Eye (tissue), 1 donor: Measurements from ENCODE around the gene HERC3.
A peak's percentile ranks its signal among the peaks of the same experiment; 100 is the strongest.
"Not testable (repeated sequence)": the region's sequence is repeated elsewhere in the genome, so short reads cannot be mapped to it uniquely, and the experiment has no call there.

Source experiments
- DNase-seq: peaks from one replicate; pipeline ENCODE4 v3.0.0-alpha.2; 2015

The HERC3 gene

DNA sequence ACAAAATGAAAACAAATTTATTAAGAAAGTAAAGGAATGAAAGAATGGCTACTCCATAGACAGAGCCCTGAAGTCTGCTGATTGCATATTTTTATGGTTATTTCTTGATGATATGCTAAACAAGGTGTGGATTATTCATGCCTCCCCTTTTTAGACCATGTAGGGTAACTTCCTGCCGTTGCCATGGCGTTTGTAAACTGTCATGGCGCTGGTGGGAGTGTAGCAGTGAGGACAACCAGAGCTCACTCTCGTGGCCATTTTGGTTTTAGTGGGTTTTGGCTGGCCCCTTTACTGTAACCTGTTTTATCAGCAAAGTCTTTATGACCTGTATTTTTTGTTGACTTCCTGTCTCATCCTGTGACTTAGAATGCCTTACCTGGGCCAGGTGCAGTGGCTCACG is 17.5 kb downstream of the HERC3 start:
- not testable (repeated sequence) for DNase-seq

DNA sequence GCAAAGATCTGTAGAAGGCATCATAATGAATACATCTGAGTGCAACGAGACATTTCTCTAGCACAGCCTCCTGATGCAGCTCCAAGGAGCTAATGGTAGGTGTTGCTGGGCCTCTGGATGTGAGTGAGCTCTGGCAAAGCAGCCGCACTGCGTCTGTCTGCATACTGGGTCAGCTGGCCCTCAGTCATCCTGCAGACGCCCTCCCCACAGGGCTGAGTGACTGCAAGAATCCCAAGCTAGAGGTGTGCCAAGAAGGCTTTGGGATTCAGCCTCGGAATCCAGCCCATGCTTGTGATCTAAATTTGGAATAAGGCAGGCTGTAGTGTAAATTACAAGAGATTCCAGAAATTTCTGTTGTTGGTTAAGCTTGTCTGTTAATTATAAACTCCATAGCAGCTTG is 18.5 kb downstream of the HERC3 start:
- DNase-seq = no peak

DNA sequence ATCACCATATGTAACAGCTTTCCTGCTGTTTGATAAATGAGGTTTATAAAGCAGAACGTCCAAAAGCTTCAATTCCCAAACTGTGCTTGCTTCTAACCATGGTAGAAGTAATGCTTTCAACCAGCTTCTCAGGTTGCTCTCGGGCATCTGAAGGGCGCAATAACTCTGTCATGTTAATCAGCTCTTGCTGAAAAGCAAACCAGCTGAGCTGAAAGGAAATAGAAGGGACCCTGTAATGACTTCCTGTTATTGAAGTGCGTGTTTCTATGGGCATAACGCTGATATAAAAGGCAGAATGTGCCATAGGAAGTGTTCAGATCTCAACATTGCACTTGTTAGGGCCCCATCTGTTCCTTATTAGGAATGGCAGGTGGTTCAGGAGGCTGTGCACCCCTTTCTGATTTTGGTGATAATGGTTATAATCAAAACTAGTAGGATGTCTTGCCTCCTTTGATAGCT is 21.2 kb downstream of the HERC3 start:
- no peak for DNase-seq

DNA sequence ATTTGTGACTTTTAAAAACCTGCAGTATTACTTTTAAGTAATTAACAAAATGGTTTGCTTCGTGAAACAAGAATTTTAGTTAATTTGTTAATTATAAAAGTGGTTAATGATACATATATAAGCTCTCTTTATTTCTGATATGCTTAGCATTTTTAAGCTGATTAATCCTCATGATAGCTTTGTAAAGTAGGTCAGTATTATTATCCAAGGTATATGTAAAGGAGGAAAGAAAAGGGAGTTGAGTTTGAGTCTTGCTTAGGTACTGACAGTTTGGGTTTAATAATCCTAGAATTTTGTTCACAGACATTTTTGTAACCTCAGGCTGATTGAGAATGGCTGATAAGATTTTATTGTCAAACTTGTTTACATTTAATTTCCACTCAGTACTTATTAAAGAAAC is 21.8 kb downstream of the HERC3 start:
- no peak for DNase-seq

DNA sequence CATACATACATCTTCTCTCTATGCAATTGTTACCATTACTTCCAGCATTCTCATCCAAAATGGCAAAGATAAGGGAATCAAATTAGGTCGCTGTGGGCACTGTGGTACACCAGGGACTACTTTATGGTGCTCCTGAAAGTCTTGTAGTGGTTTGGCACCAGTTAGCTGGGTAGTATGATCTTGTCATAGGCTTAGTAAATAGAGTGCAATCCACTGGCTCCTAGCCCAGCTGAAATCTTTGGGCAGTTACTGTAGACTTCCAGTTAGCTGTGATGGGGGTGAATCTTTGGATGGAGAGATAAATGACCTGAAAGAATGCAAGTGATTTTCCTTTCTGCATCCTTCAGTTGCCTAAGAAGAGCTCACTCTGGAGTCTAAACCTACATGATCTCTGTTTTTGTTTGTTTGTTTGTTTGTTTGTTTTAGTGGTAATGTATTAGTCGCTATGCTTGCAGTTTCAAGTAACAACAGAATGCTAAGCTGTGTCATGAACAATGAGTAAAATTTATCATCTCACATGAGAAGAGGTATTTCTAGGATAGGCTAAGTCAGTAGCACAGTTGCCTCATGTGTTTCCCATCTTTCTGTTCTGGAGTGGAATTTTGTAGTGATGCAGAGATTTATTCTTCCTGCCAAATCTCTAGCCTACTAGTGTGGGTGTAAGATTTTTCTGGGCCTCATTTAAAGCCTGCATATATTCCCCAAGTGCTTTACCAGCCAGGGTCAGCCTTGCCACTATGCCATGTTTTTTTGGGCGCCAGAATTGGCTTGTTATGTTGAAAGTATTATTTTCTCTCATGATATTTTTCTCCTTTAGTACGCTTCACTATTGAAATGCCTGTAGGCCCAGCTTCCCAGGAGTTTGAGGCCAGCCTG is 24.2 kb downstream of the HERC3 start:
- no peak for DNase-seq

DNA sequence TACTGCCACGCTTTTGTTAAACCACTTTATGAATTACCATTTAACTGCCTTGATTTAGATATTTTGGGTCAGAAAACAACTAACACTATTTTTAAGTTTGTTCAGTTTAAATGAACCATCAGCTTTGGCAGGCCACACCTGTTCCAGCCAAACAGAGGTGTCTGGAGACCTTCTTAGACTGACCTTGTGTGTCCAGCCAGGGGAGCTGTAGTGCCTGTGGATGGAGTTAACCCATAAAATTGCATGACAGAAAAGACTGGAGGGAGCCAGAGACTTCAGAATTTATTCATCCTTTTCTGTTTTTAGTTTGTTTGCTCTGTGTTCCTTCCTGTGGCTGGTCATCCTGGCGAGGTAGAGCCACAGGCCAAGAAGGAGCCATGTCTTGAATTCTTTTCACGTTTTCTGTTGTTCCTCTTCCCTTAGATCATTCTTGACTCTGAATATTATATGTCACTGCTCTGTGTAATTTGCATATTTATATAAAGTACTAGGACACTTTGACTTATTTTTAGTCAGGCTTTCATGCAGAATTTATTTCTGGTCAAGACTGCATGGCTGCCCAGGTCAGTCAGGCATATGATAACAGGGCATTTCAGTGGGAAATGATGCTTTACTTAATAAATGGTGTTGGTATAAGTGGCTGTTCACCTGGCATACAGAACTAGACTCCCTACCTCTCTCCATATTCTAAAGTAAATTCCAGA is 26.7 kb downstream of the HERC3 start:
- no peak for DNase-seq

DNA sequence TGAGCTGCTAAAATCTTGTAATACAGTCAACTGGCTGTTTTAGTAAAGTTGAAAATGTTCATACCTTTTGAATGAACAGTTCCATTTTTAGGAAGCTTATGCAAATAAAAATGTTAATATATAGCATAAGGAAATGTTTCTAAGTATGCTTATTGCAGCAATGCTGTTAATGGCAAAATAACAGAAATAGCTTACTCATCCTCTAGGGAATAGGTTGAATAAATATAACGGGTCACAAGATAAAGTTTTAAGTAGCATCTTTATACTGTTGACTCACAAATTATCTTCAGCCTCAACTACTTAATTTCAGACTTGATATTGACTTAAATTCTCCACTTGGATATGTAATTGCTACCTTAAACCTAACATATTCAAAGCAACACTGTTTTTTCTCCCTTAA is 27.7 kb downstream of the HERC3 start:
- no peak for DNase-seq

DNA sequence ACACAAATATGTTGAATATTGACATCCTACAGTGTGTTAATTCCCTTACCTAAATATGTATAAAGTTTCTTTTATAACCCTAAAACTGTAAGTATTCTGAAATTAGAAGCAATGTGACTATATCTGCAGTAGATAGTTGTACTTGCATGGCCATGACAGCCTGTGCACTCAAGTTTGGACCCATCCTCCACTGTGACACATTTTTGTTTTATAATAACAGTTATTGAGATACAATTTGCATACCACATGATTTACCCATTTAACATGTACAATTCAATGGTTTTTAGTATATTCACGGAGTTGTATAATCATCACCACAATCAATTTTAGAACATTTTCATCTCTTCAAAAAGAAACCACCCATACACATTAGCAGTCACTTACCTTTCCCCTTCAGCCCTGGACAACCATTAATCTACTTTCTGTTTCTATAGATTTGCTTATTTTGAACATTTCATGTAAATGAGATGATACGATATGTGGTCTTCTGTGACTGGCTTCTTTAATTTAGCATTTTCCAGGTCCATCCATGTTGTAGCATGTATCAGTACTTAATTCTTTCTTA is 29.6 kb downstream of the HERC3 start:
- no peak for DNase-seq

DNA sequence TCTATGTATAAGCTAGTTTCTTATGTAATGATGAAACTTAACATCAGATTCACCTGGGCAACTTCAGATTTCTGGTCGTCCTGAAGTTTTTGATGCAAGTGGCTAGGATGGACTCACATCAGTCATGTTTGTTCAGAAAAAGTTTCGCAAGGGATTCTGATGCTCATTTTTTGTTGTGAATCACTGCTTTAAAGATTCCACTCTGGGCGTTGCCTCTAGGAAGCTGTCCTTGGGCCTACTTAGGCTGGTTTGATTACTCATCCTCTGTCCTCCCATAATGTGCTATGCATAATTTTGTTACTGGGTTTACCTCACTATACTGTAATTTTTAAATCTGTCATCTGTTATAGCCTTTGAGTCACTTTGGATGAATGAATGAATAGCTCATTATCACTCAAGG is 30.8 kb downstream of the HERC3 start:
- DNase-seq = no peak

DNA sequence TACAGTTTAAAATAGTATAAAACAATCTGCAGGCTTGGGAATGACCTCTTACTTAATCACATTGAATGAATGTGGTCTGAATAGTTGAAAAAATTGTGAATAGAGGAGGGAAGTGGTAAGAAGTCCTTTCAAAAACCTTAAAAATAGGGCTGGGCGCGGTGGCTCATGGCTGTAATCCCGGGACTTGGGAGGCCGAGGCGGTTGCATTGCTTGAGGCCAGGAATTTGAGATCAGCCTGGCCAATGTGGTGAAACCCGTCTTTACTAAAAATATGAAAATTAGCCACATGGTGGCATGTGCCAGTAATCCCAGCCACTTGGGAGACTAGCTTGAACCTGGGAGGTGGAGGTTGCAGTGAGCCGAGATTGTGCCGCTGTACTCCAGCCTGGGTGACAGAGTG is 36.5 kb downstream of the HERC3 start:
- DNase-seq = no peak

DNA sequence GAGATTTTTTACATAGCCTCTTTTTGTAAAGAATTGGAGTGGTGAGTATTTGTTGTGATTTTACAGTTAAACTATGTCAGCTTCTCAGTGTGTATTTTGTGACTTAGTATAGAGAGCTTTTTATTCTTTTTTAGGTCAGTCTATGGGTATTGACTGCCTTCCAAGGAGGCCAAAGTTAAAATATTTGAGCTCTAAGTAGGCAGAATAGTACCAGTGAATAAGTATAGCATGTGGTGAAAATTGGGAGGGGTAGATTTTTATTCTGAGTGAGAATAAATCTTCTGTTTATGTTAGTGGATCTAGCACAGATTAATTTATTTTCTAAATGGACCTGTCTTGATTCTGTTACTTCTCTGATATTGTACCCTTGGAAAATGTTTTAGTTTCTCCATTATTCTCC is 37.5 kb downstream of the HERC3 start:
- no peak for DNase-seq

DNA sequence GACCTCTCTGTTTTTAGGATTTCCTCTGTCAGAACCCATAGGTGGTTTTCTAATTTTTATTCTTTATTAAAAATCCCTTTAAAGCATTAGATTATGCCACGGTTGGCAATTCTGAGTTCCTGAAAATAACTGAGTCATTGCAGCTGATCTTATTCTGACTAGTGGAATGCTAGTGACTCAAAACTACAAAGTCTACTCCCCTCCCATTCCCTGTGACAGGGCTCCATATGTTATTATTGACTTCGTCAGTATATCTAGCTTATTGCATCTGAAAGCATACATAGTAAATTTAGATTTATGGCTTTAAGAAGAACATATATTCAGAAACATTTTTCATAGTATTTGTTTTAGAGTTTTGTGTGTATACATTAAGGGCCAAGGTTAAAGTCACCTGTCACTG is 38.5 kb downstream of the HERC3 start:
- no peak for DNase-seq

DNA sequence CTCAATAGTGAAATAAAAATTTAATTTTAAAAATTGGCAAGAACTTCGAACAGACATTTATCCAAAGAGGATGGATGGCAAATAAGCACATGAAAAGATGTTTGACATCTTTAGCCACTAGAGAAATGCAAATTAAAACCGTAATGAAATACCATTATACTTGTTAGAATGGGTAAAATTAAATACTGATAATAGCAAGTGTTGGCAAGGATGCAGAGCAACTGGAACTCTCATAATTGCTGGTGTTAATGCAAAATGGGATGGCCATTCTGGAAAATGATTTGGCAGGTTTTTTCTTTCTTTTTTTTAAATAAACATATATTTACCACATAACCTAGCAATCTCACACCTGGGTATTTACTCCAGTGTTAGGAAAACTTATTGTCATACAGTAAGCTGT is 51.7 kb downstream of the HERC3 start:
- no peak for DNase-seq

DNA sequence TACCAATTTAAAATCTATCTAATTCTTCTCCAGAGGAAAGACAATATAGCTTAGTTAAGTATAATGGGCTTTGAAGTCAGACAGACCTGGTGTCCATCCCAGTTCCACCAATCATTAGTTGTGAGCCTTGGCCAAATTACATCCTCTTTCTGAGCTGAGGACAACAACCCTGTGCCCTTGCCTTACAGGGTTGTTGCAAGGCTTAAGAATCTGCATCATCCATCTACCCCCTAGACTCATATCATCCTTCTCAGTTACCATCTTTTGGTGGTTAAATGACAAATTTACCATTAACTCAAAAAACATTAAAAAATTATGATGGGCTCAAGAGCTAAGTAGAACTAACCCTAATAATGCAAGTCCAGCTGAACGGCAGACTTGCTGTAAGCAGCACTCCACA is 53.7 kb downstream of the HERC3 start:
- DNase-seq = no peak

DNA sequence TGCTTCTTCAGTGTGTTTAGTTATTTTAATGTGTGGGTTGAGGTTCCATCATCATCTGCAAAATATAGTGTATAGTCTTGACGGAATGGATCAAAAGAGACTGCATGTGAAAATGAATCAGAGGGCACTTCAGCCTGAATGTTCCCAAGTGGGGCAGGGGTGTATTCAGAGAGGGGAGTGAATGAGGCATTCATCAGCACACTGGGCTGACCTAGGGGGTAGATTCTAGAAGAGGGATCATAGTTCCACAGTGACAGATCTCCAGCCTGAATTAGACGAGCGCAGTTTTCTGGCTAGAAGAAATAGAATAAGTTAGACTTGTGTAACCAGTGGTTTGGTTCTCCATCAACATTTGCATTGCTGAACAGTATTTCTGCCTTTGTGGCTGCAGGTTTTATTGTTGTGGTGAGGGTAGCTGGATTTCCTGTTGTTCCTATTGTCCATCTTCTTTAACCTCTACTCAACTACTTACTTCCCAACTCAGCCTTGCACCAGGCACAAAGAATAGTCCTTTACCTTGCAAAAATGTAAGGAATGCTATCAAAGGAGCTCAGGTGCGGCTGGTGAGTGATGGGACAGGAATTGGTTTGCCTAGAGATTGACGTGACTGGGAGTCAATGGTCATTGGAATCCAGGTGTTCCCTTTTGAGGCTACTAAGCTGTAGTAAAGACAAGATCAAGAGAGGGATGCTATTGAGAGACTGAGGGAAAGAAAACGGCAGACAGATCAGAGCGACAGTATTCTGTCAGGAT is 54.4 kb downstream of the HERC3 start:
- no peak for DNase-seq

DNA sequence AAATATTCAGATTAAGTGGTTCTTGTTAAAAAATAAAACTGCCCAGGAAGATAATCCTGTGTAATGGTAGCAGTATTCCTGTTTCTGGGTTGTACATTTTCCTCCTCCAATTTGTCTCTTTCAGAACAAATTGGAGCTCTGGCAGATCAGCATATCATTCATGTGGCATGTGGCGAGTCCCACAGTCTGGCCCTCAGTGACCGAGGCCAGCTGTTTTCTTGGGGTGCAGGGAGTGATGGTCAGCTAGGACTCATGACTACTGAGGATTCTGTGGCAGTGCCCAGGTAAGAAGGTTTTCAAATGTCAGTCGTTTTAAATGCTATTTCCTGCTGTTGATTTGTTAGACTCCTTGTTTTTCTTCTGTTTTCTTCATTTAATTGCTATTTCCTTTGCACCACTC is 57.4 kb downstream of the HERC3 start:
- no peak for DNase-seq

DNA sequence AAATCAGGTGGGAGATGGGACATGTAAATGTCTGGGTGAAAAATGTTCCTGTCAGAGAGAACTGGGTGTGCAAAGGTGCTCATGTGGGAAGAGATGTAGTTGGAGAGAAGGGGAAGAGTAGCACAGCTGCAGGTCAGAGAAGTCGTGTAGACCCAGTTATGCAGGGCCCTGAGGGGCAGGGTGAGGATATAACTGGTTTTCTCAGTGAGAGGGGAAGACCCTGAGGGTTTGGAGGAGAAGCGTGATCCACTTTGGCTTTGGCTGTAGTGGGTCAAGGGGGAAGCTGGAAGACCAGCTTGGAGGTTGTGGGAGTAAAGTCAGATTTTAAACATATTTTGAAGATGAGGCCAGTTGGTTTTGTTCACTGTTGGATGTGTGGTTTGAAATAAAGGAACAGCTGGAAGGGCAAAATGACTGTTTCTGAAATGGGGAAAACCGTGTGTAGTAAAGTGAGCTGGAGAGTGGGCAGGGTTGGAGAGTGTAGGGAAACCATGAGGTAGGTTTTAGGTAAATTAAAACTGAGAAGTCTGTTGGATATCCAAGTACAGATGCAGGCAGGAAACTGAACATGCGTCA is 61.2 kb downstream of the HERC3 start:
- no peak for DNase-seq

DNA sequence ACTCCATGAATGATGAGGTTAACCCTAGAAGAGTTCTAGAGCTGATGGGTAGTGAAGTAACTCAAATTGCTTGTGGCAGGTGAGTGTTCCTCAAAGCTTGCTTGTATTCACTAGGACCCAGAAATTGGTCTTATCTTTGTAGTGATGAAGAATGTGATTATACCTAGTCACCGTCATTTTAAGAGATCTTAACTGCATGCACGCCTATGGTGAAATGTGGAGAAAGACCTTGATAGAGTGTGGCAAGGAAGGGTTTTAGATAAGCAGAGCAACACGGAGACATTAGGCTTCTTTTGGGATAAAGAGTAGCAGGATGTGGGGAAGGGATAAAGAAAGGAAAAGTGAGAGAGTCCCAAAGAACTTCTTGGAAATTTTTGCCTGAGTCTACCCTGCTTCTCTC is 62.9 kb downstream of the HERC3 start:
- no peak for DNase-seq

DNA sequence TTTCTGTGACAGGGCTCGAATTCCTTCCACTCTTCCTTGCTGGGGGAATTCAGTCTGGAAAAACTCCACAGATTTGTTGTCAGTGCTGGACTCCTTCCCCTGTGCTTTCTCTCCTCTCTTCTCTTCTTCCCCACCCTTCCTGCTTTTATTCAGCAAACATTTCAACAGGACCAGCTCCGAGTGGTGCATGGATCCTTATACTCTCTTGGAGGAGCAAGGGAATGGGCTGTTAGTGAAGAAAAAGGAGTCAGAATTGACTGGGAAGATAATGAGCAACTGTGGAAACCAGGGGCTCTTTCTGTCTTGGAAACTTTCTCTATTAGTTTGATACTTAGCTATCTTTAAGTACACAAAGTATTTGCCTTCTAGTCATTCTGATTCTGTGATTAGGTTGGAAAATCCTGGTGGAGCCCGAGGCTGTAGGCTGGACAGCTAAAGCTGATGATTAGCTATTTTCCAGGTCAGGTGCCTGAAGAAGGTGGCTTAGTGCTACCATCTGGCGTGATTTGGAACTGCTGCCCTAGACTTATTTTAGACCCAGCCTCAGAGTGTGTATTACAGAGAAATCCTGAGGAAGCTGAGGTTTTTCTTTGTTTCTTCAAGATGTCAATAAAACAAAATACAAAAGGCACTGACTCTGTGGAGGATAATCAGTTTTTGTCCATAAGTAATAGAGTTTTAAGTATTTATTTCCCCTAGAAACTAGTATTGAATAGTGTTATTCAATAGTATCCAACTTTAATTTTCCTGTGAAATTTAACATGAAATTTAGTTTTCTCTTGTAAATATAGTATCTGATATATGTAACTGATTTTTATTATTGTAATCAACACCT is 67.0 kb downstream of the HERC3 start:
- DNase-seq = peak; percentile 60

DNA sequence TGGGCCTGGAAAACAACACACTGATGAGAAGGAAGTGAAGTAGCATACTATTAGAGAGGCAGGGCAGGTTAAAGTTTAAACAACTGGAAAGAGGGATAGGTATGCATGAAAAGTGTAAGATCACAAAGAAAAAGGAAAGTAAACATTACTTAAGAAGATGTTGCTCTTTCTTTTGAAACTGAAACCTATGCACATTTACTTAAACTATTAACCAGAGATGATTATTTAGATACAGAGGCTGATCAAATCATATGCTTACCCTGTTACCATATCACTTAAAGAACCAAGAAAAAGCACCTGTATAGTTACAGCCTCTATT is 67.6 kb downstream of the HERC3 start:
- DNase-seq = no peak

DNA sequence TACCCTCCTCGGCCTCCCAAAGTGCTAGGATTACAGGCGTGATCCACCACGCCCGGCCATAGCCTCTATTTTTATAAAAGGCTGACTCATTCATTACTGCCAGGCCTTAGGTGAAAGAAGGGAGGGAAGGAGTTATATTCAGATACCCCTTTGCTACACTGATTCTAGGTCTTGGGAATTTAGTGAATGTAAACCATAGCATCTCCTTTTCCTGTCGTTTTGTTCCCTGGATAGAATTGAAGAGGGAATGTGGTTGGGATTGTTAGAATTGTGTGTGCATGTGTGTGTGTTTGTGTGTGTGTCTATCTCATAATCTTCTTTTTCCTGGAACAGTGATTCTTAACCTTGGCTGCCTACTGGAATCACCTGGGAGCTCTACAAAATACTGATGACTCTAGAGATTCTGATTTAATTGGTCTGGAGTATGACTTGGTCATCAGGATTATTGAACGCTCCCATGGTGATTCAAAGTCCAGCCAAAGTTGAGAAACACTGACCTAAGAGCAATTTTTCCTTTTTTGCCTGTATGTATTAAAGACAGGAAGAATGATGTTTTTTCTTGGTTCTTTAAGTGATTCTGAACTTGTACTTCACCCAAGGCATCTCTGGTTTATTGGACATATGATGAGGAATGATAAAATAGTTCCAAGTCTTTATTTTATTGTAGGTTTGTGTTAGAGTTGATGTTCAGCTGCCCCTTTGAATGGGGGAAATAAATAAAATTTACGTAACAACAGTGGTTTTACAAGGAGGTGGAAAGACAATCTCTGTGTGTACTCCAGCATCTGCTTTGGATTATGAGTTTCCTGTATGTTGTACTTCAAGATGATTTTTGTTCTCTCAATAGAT is 68.4 kb downstream of the HERC3 start:
- no peak for DNase-seq
